ENCODE data around the gene COL23A1. TPM values are rescaled to one million over a fixed set of nuclear protein-coding genes. Genes with fewer than 3 reads are reported as not detected.

The COL23A1 gene
- total and polyA plus RNA-seq, 2 donors (not counting 1 experiment from before 2014, with no cell fraction given), result not detected

DNA sequence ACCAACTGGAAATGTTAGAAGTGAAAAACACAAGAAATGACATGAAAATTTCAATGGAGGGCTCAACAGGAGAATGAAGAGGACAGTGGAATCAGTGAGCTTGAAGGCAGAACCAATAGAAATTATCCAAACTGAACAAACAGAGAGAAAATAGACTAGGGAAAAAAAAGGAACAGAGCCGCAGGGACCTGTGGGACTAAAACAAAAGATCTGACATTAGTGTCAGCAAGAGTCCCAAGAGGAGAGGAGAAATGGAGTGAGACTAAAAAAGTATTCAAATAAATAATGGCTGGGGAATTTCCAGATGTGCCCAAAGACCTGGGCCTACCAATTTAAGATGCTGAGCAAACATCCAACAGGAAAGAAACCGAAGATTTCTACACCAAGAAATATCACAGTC, 182.5 kb downstream of the COL23A1 start:
- Histone ChIP-seq H3K27ac (ENCODE audit: insufficient read depth, low read length) (no peak overlapping the region), H2AFZ (ENCODE audit: low read length) (no peak overlapping the region), H3K9ac (ENCODE audit: insufficient read depth, low read length) (no peak overlapping the region), H3K4me3 (replicated peaks in 1 of 4; ENCODE audit: control extremely low read depth in 1 of 4, insufficient read depth in 1 of 4, low read depth in 3 of 4, low read length in 4 of 4) (no peak overlapping the region), H3K9me3 (ENCODE audit: control insufficient read depth, insufficient read depth, low read depth, low read length) (no peaks in the 10 kb centered on the region), H3K27me3 (ENCODE audit: control insufficient read depth, insufficient read depth, low read length) (no peaks in the 10 kb centered on the region), H4K20me1 (ENCODE audit: control insufficient read depth, extremely low read depth, insufficient read depth, low read length) (no peaks in the 10 kb centered on the region), H3K4me1 (ENCODE audit: control insufficient read depth, extremely low read depth, insufficient read depth, low read length) (no peaks in the 10 kb centered on the region), H3K36me3 (ENCODE audit: control insufficient read depth, insufficient read depth, low read length) (no peaks in the 10 kb centered on the region), H3K79me2 (ENCODE audit: control insufficient read depth, insufficient read depth, low read length) (no peaks in the 10 kb centered on the region), H3K4me2 (ENCODE audit: extremely low read depth, insufficient read depth, low read length) (no peak overlapping the region)
- DNase-seq (ENCODE audit: low read depth in 2 of 2), result no peak
- TF ChIP-seq CTCF (conservative IDR thresholded peaks at IDR 0.05 in 1 of 2, IDR thresholded peaks at IDR 0.05 in 1 of 2; ENCODE audit: low read depth in 1 of 2, low read length in 2 of 2) (no peak), EZH2 (IDR thresholded peaks at IDR 0.05; ENCODE audit: low read length, missing control alignments) (no peak)

DNA sequence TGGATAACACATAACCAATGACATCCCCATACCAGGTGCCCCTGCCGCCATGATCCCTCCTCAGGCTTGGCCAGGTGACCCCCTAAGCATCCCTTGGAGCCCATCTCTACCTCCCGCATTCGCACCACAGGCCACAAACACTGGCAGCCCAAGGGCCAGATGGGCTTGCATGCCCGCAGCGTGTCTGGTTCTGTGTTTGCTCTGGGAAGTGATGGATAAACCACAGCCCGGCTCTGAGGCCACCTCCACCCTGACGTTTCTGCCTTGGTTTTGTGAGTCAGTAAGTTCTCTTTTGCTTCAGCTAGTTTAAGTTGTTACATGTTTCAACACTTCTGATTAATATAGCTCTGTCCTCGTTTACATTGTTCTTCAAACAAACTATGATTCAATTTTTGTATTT, 185.2 kb downstream of the COL23A1 start:
- DNase-seq (ENCODE audit: low read depth in 2 of 2), result peak in 1 of 2 donors; percentile 13
- no peaks in the 10 kb centered on the region for H3K9me3 ChIP-seq (ENCODE audit: control insufficient read depth, insufficient read depth, low read depth, low read length)
- no peak overlapping the region for H3K9ac ChIP-seq (ENCODE audit: insufficient read depth, low read length)
- no peaks in the 10 kb centered on the region for H3K79me2 ChIP-seq (ENCODE audit: control insufficient read depth, insufficient read depth, low read length)
- H3K27me3 ChIP-seq (ENCODE audit: control insufficient read depth, insufficient read depth, low read length), result no peaks in the 10 kb centered on the region
- H3K27ac ChIP-seq (ENCODE audit: insufficient read depth, low read length), result no peak overlapping the region
- TF ChIP-seq CTCF (conservative IDR thresholded peaks at IDR 0.05 in 1 of 2, IDR thresholded peaks at IDR 0.05 in 1 of 2; ENCODE audit: low read depth in 1 of 2, low read length in 2 of 2), result no peak
- TF ChIP-seq EZH2 (IDR thresholded peaks at IDR 0.05; ENCODE audit: low read length, missing control alignments), result no peak
- H3K4me1 ChIP-seq (ENCODE audit: control insufficient read depth, extremely low read depth, insufficient read depth, low read length), result no peaks in the 10 kb centered on the region
- no peaks in the 10 kb centered on the region for H4K20me1 ChIP-seq (ENCODE audit: control insufficient read depth, extremely low read depth, insufficient read depth, low read length)
- H3K36me3 ChIP-seq (ENCODE audit: control insufficient read depth, insufficient read depth, low read length), result no peaks in the 10 kb centered on the region
- no peak overlapping the region for H3K4me2 ChIP-seq (ENCODE audit: extremely low read depth, insufficient read depth, low read length)
- H3K4me3 ChIP-seq (replicated peaks in 1 of 4; ENCODE audit: control extremely low read depth in 1 of 4, insufficient read depth in 1 of 4, low read depth in 3 of 4, low read length in 4 of 4), result no peak overlapping the region
- no peak overlapping the region for H2AFZ ChIP-seq (ENCODE audit: low read length)

DNA sequence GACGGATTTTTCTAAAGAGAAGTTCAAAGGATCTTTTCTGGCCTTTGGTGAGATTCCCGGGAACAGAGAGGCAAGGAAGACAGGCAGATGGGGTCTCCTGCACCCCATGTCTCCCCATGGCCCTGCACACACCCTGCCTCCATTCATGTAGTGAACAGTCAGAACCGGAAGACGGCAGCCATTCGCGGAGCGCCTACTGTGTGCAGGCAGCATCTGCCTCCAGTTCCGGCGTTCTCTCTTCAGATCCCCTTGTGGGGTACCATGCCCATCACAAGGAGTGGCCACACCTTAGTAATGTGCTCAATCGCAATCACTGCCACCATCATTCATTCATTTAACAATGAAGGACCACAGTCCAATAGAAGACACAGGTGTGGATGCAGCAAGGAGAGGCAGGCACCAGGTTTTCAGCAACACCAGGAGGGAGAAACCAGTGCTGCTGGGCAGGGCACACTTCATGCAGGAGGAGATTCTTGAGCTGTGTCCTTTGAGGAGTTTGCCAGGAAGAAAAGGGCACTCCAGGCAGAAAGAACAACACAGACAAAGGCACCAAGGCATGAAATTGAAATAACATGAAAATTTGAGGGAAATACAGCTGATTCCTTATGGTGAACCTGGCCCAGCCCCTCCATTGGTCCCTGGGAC, 186.1 kb downstream of the COL23A1 start:
- no peak overlapping the region for H3K9ac ChIP-seq (ENCODE audit: insufficient read depth, low read length)
- no peak overlapping the region for H3K27ac ChIP-seq (ENCODE audit: insufficient read depth, low read length)
- H2AFZ ChIP-seq (ENCODE audit: low read length), result no peak overlapping the region
- no peaks in the 10 kb centered on the region for H3K27me3 ChIP-seq (ENCODE audit: control insufficient read depth, insufficient read depth, low read length)
- no peak overlapping the region for H3K4me3 ChIP-seq (replicated peaks in 1 of 4; ENCODE audit: control extremely low read depth in 1 of 4, insufficient read depth in 1 of 4, low read depth in 3 of 4, low read length in 4 of 4)
- H3K9me3 ChIP-seq (ENCODE audit: control insufficient read depth, insufficient read depth, low read depth, low read length), result no peaks in the 10 kb centered on the region
- no peaks in the 10 kb centered on the region for H3K4me1 ChIP-seq (ENCODE audit: control insufficient read depth, extremely low read depth, insufficient read depth, low read length)
- DNase-seq (ENCODE audit: low read depth in 2 of 2), result no peak
- H4K20me1 ChIP-seq (ENCODE audit: control insufficient read depth, extremely low read depth, insufficient read depth, low read length), result no peaks in the 10 kb centered on the region
- no peaks in the 10 kb centered on the region for H3K36me3 ChIP-seq (ENCODE audit: control insufficient read depth, insufficient read depth, low read length)
- H3K79me2 ChIP-seq (ENCODE audit: control insufficient read depth, insufficient read depth, low read length), result no peaks in the 10 kb centered on the region
- H3K4me2 ChIP-seq (ENCODE audit: extremely low read depth, insufficient read depth, low read length), result no peak overlapping the region
- TF ChIP-seq CTCF (conservative IDR thresholded peaks at IDR 0.05 in 1 of 2, IDR thresholded peaks at IDR 0.05 in 1 of 2; ENCODE audit: low read depth in 1 of 2, low read length in 2 of 2) (no peak), EZH2 (IDR thresholded peaks at IDR 0.05; ENCODE audit: low read length, missing control alignments) (no peak)

Measured in fibroblast of lung (primary cell).